Measurements from ENCODE around the gene MEGF10.

Gene MEGF10

GRCh38 chr5:127402361-127402760 is 111.8 kb downstream of the MEGF10 start:
- H3K9ac ChIP-seq (ENCODE audit: low read depth, low read length) = no peak overlapping the region
- H3K4me2 ChIP-seq (ENCODE audit: low read length) = no peak overlapping the region
- no peaks in the 10 kb centered on the region for H3K27me3 ChIP-seq (ENCODE audit: control insufficient read depth, insufficient read depth, low read length)

GRCh38 chr5:127404190-127404589 is 113.6 kb downstream of the MEGF10 start:
- no peak overlapping the region for H3K4me3 ChIP-seq (ENCODE audit: low read length)
- H3K4me2 ChIP-seq (ENCODE audit: low read length) = no peak overlapping the region
- H3K27me3 ChIP-seq (ENCODE audit: control insufficient read depth, insufficient read depth, low read length) = no peaks in the 10 kb centered on the region
- no peak overlapping the region for H3K9ac ChIP-seq (ENCODE audit: low read depth, low read length)
- H3K36me3 ChIP-seq (ENCODE audit: insufficient read depth, low read length) = no peaks in the 10 kb centered on the region
- H3K4me1 ChIP-seq (ENCODE audit: control insufficient read depth, insufficient read depth, low read length) = peaks cover 20% of the 10 kb centered on the region
- no peaks in the 10 kb centered on the region for H3K9me3 ChIP-seq (replicated peaks; ENCODE audit: low read length)

More at GRCh38 chr5:127402361-127402760, 111.8 kb downstream of the MEGF10 start:
- Histone ChIP-seq H3K9me3 (replicated peaks; ENCODE audit: low read length) (no peaks in the 10 kb centered on the region), H3K4me1 (ENCODE audit: control insufficient read depth, insufficient read depth, low read length) (peaks cover 15% of the 10 kb centered on the region), H3K4me3 (ENCODE audit: low read length) (no peak overlapping the region), H3K36me3 (ENCODE audit: insufficient read depth, low read length) (no peaks in the 10 kb centered on the region)

GRCh38 chr5:127406326-127407121 is 115.9 kb downstream of the MEGF10 start:
- H3K9ac ChIP-seq (ENCODE audit: low read depth, low read length) = no peak overlapping the region
- H3K36me3 ChIP-seq (ENCODE audit: insufficient read depth, low read length) = no peaks in the 10 kb centered on the region
- H3K9me3 ChIP-seq (replicated peaks; ENCODE audit: low read length) = no peaks in the 10 kb centered on the region
- H3K27me3 ChIP-seq (ENCODE audit: control insufficient read depth, insufficient read depth, low read length) = no peaks in the 10 kb centered on the region
- H3K4me2 ChIP-seq (ENCODE audit: low read length) = no peak overlapping the region
- no peak overlapping the region for H3K4me3 ChIP-seq (ENCODE audit: low read length)
- H3K4me1 ChIP-seq (ENCODE audit: control insufficient read depth, insufficient read depth, low read length) = peaks cover 25% of the 10 kb centered on the region

- peak overlapping the region; percentile 77 for H3K4me2 ChIP-seq (ENCODE audit: low read length)
- H3K36me3 ChIP-seq (ENCODE audit: insufficient read depth, low read length) = no peaks in the 10 kb centered on the region
- H3K4me3 ChIP-seq (ENCODE audit: low read length) = peak overlapping the region; percentile 47
- no peaks in the 10 kb centered on the region for H3K9me3 ChIP-seq (replicated peaks; ENCODE audit: low read length)
- H3K4me1 ChIP-seq (ENCODE audit: control insufficient read depth, insufficient read depth, low read length) = peaks cover 25% of the 10 kb centered on the region
- H3K9ac ChIP-seq (ENCODE audit: low read depth, low read length) = peak overlapping the region; percentile 20
- no peaks in the 10 kb centered on the region for H3K27me3 ChIP-seq (ENCODE audit: control insufficient read depth, insufficient read depth, low read length)
These were observed 118.8 kb downstream of the MEGF10 start for GRCh38 chr5:127409246-127409917.

GRCh38 chr5:127409921-127410675 is 119.5 kb downstream of the MEGF10 start:
- no peaks in the 10 kb centered on the region for H3K36me3 ChIP-seq (ENCODE audit: insufficient read depth, low read length)
- peaks cover 25% of the 10 kb centered on the region for H3K4me1 ChIP-seq (ENCODE audit: control insufficient read depth, insufficient read depth, low read length)
- no peaks in the 10 kb centered on the region for H3K9me3 ChIP-seq (replicated peaks; ENCODE audit: low read length)
- H3K9ac ChIP-seq (ENCODE audit: low read depth, low read length) = peak overlapping the region; percentile 20
- H3K4me2 ChIP-seq (ENCODE audit: low read length) = peak overlapping the region; percentile 77
- no peaks in the 10 kb centered on the region for H3K27me3 ChIP-seq (ENCODE audit: control insufficient read depth, insufficient read depth, low read length)
- H3K4me3 ChIP-seq (ENCODE audit: low read length) = peak overlapping the region; percentile 47

GRCh38 chr5:127410959-127411358 is 120.4 kb downstream of the MEGF10 start:
- Histone ChIP-seq H3K9ac (ENCODE audit: low read depth, low read length) (no peak overlapping the region), H3K27me3 (ENCODE audit: control insufficient read depth, insufficient read depth, low read length) (no peaks in the 10 kb centered on the region), H3K9me3 (replicated peaks; ENCODE audit: low read length) (no peaks in the 10 kb centered on the region), H3K4me1 (ENCODE audit: control insufficient read depth, insufficient read depth, low read length) (peaks cover 24% of the 10 kb centered on the region), H3K4me2 (ENCODE audit: low read length) (no peak overlapping the region), H3K4me3 (ENCODE audit: low read length) (no peak overlapping the region), H3K36me3 (ENCODE audit: insufficient read depth, low read length) (no peaks in the 10 kb centered on the region)

GRCh38 chr5:127411381-127411780 is 120.8 kb downstream of the MEGF10 start:
- Histone ChIP-seq H3K4me3 (ENCODE audit: low read length) (no peak overlapping the region), H3K9ac (ENCODE audit: low read depth, low read length) (no peak overlapping the region), H3K4me1 (ENCODE audit: control insufficient read depth, insufficient read depth, low read length) (peaks cover 20% of the 10 kb centered on the region), H3K27me3 (ENCODE audit: control insufficient read depth, insufficient read depth, low read length) (no peaks in the 10 kb centered on the region), H3K9me3 (replicated peaks; ENCODE audit: low read length) (no peaks in the 10 kb centered on the region), H3K4me2 (ENCODE audit: low read length) (no peak overlapping the region), H3K36me3 (ENCODE audit: insufficient read depth, low read length) (no peaks in the 10 kb centered on the region)

GRCh38 chr5:127412698-127413097 is 122.1 kb downstream of the MEGF10 start:
- H3K4me2 ChIP-seq (ENCODE audit: low read length) = no peak overlapping the region
- no peaks in the 10 kb centered on the region for H3K36me3 ChIP-seq (ENCODE audit: insufficient read depth, low read length)
- H3K9me3 ChIP-seq (replicated peaks; ENCODE audit: low read length) = no peaks in the 10 kb centered on the region
- H3K4me1 ChIP-seq (ENCODE audit: control insufficient read depth, insufficient read depth, low read length) = peaks cover 17% of the 10 kb centered on the region
- H3K9ac ChIP-seq (ENCODE audit: low read depth, low read length) = no peak overlapping the region
- H3K27me3 ChIP-seq (ENCODE audit: control insufficient read depth, insufficient read depth, low read length) = no peaks in the 10 kb centered on the region
- H3K4me3 ChIP-seq (ENCODE audit: low read length) = no peak overlapping the region

GRCh38 chr5:127415034-127415433 is 124.4 kb downstream of the MEGF10 start:
- Histone ChIP-seq H3K9me3 (replicated peaks; ENCODE audit: low read length) (no peaks in the 10 kb centered on the region), H3K9ac (ENCODE audit: low read depth, low read length) (no peak overlapping the region), H3K27me3 (ENCODE audit: control insufficient read depth, insufficient read depth, low read length) (no peaks in the 10 kb centered on the region), H3K4me3 (ENCODE audit: low read length) (no peak overlapping the region), H3K36me3 (ENCODE audit: insufficient read depth, low read length) (no peaks in the 10 kb centered on the region), H3K4me1 (ENCODE audit: control insufficient read depth, insufficient read depth, low read length) (peaks cover 4% of the 10 kb centered on the region), H3K4me2 (ENCODE audit: low read length) (no peak overlapping the region)

GRCh38 chr5:127416906-127417305 is 126.3 kb downstream of the MEGF10 start:
- Histone ChIP-seq H3K9me3 (replicated peaks; ENCODE audit: low read length) (no peaks in the 10 kb centered on the region), H3K27me3 (ENCODE audit: control insufficient read depth, insufficient read depth, low read length) (no peaks in the 10 kb centered on the region), H3K4me2 (ENCODE audit: low read length) (no peak overlapping the region)

GRCh38 chr5:127417528-127417927 is 126.9 kb downstream of the MEGF10 start:
- Histone ChIP-seq H3K4me2 (ENCODE audit: low read length) (no peak overlapping the region), H3K36me3 (ENCODE audit: insufficient read depth, low read length) (no peaks in the 10 kb centered on the region), H3K4me1 (ENCODE audit: control insufficient read depth, insufficient read depth, low read length) (no peaks in the 10 kb centered on the region), H3K4me3 (ENCODE audit: low read length) (no peak overlapping the region), H3K9ac (ENCODE audit: low read depth, low read length) (no peak overlapping the region), H3K27me3 (ENCODE audit: control insufficient read depth, insufficient read depth, low read length) (no peaks in the 10 kb centered on the region), H3K9me3 (replicated peaks; ENCODE audit: low read length) (no peaks in the 10 kb centered on the region)

More at GRCh38 chr5:127416906-127417305, 126.3 kb downstream of the MEGF10 start:
- Histone ChIP-seq H3K36me3 (ENCODE audit: insufficient read depth, low read length) (no peaks in the 10 kb centered on the region), H3K9ac (ENCODE audit: low read depth, low read length) (no peak overlapping the region), H3K4me3 (ENCODE audit: low read length) (no peak overlapping the region), H3K4me1 (ENCODE audit: control insufficient read depth, insufficient read depth, low read length) (no peaks in the 10 kb centered on the region)
